Astrocyte (in vitro differentiated cells and primary cell): ENCODE measurements around the gene MBNL2.

Experiments
- CTCF ChIP-seq: IDR thresholded peaks from 2 replicates; pipeline ENCODE4 v1.5.1; 2011; ENCODE audit warnings: low read depth, mild to moderate bottlenecking, inconsistent platforms, low read length, moderate library complexity; ENCODE audit not compliant: insufficient read depth
- EZH2 ChIP-seq: IDR thresholded peaks from 2 replicates; pipeline ENCODE4 v1.6.1; 2012; ENCODE audit warnings: mild to moderate bottlenecking, low read length, inconsistent platforms; ENCODE audit not compliant: insufficient read depth

GRCh38 chr13:97367016-97367822 is 145.1 kb downstream of the MBNL2 start:
- TF ChIP-seq CTCF (no peak), EZH2 (no peak)
